ENCODE measurements around the gene ZNF382.
"Not testable (repeated sequence)": the region's sequence is repeated elsewhere in the genome, so short reads cannot be mapped to it uniquely, and the experiment has no call there.

The ZNF382 gene

GRCh38 chr19:36577271-36577996 lies 27.7 kb upstream of the ZNF382 start:
- TF ChIP-seq EZH2phosphoT487 (IDR thresholded peaks at IDR 0.05; ENCODE audit: low read depth), result no peak
- TF ChIP-seq CTCF (IDR thresholded peaks at IDR 0.05; ENCODE audit: low read depth, low read length), result no peak
- no peak overlapping the region for H3K9ac ChIP-seq (ENCODE audit: low read length)
- peaks cover 33% of the 10 kb centered on the region for H3K79me2 ChIP-seq (ENCODE audit: low read length)
- peaks cover 10% of the 10 kb centered on the region for H3K4me1 ChIP-seq (ENCODE audit: low read length)
- no peak overlapping the region for H3K4me3 ChIP-seq (ENCODE audit: low read length)
- H3K9me3 ChIP-seq (ENCODE audit: insufficient read depth, low read length), result peaks cover 50% of the 10 kb centered on the region
- H2AFZ ChIP-seq (ENCODE audit: low read depth, low read length), result no peak overlapping the region
- H4K20me1 ChIP-seq (ENCODE audit: insufficient read depth, low read length), result no peaks in the 10 kb centered on the region
- H3K27me3 ChIP-seq (ENCODE audit: low read depth, low read length), result no peaks in the 10 kb centered on the region
- H3K4me2 ChIP-seq (ENCODE audit: low read length), result no peak overlapping the region
- no peak overlapping the region for H3K27ac ChIP-seq (ENCODE audit: low read length)
- H3K36me3 ChIP-seq (replicated peaks; ENCODE audit: low read depth, low read length), result peaks cover 78% of the 10 kb centered on the region

- Histone ChIP-seq H3K4me3 (ENCODE audit: low read length) (no peak overlapping the region), H3K9me3 (ENCODE audit: insufficient read depth, low read length) (peaks cover 51% of the 10 kb centered on the region), H3K79me2 (ENCODE audit: low read length) (peaks cover 16% of the 10 kb centered on the region), H2AFZ (ENCODE audit: low read depth, low read length) (no peak overlapping the region), H3K27ac (ENCODE audit: low read length) (no peak overlapping the region), H3K9ac (ENCODE audit: low read length) (no peak overlapping the region), H4K20me1 (ENCODE audit: insufficient read depth, low read length) (no peaks in the 10 kb centered on the region), H3K4me1 (ENCODE audit: low read length) (peaks cover 6% of the 10 kb centered on the region), H3K36me3 (replicated peaks; ENCODE audit: low read depth, low read length) (peaks cover 90% of the 10 kb centered on the region), H3K27me3 (ENCODE audit: low read depth, low read length) (no peaks in the 10 kb centered on the region), H3K4me2 (ENCODE audit: low read length) (no peak overlapping the region)
- TF ChIP-seq EZH2phosphoT487 (IDR thresholded peaks at IDR 0.05; ENCODE audit: low read depth) (no peak), CTCF (IDR thresholded peaks at IDR 0.05; ENCODE audit: low read depth, low read length) (no peak)
These were observed 25.9 kb upstream of the ZNF382 start for GRCh38 chr19:36579255-36579654.

GRCh38 chr19:36602681-36603080 lies 2.4 kb upstream of the ZNF382 start:
- H3K4me2 ChIP-seq (ENCODE audit: low read length); H3K4me1 ChIP-seq (ENCODE audit: low read length); H3K27me3 ChIP-seq (ENCODE audit: low read depth, low read length); H3K36me3 ChIP-seq (replicated peaks; ENCODE audit: low read depth, low read length); H3K4me3 ChIP-seq (ENCODE audit: low read length); H3K9ac ChIP-seq (ENCODE audit: low read length); H2AFZ ChIP-seq (ENCODE audit: low read depth, low read length); H3K27ac ChIP-seq (ENCODE audit: low read length); H4K20me1 ChIP-seq (ENCODE audit: insufficient read depth, low read length): not testable (repeated sequence)
- H3K79me2 ChIP-seq (ENCODE audit: low read length), result peaks cover 39% of the 10 kb centered on the region
- peaks cover 27% of the 10 kb centered on the region; the same call in 1 of the 2 replicates for H3K9me3 ChIP-seq (ENCODE audit: insufficient read depth, low read length)

GRCh38 chr19:36604656-36605100 lies 435 bp upstream of the ZNF382 start:
- H3K4me3 ChIP-seq (ENCODE audit: low read length), result peak overlapping the region; percentile 81
- peak overlapping the region; percentile 57 for H3K27ac ChIP-seq (ENCODE audit: low read length)
- no peaks in the 10 kb centered on the region for H3K27me3 ChIP-seq (ENCODE audit: low read depth, low read length)
- no peaks in the 10 kb centered on the region for H4K20me1 ChIP-seq (ENCODE audit: insufficient read depth, low read length)
- H3K79me2 ChIP-seq (ENCODE audit: low read length), result peaks cover 39% of the 10 kb centered on the region
- H3K4me2 ChIP-seq (ENCODE audit: low read length), result peak overlapping the region; percentile 82
- H3K4me1 ChIP-seq (ENCODE audit: low read length), result peaks cover 4% of the 10 kb centered on the region; the same call in 1 of the 2 replicates
- peak overlapping the region; percentile 75 for H3K9ac ChIP-seq (ENCODE audit: low read length)
- TF ChIP-seq CTCF (IDR thresholded peaks at IDR 0.05; ENCODE audit: low read depth, low read length), result no peak
- TF ChIP-seq EZH2phosphoT487 (IDR thresholded peaks at IDR 0.05; ENCODE audit: low read depth), result no peak
- H3K36me3 ChIP-seq (replicated peaks; ENCODE audit: low read depth, low read length), result peaks cover 27% of the 10 kb centered on the region
- peaks cover 25% of the 10 kb centered on the region; the same call in 1 of the 2 replicates for H3K9me3 ChIP-seq (ENCODE audit: insufficient read depth, low read length)
- peak overlapping the region; percentile 74 for H2AFZ ChIP-seq (ENCODE audit: low read depth, low read length)
